Mucosa of descending colon (tissue), 3 donors: Measurements from ENCODE around the gene OTULINL. TPM values are rescaled to one million over a fixed set of nuclear protein-coding genes. Genes with fewer than 3 reads are reported as not detected.

Source experiments
- ATAC-seq: fragments of 200-7000 bp; cut with Tn5 transposase; one replicate; pipeline ENCODE4 v1.9.1; 2020; ENCODE audit warnings: mild to moderate bottlenecking, moderate library complexity
- DNase-seq, 3 donors: peaks; one replicate each; pipeline ENCODE4 v3.0.0-alpha.2; 2020
- H3K36me3 ChIP-seq: fragments of 200-600 bp; one replicate; pipeline ENCODE4 v1.8.0; 2021; ENCODE audit warnings: low read depth, mild to moderate bottlenecking
- H3K4me1 ChIP-seq: fragments of 200-600 bp; one replicate; pipeline ENCODE4 v1.8.0; 2021; ENCODE audit warnings: low read depth, mild to moderate bottlenecking
- H3K4me3 ChIP-seq: fragments of 200-600 bp; one replicate; pipeline ENCODE4 v1.8.0; 2021; ENCODE audit warnings: mild to moderate bottlenecking
- H3K9me3 ChIP-seq: fragments of 200-600 bp; one replicate; pipeline ENCODE4 v1.8.0; 2021; ENCODE audit warnings: mild to moderate bottlenecking
- CTCF ChIP-seq: fragments of 200-600 bp; IDR thresholded peaks from one replicate; pipeline ENCODE4 v1.8.0; 2022; ENCODE audit warnings: antibody characterized with exemption, mild to moderate bottlenecking
- intact Hi-C, 2 donors: fragments of 100-400 bp; cut with DNase I in 1 of 2; cut with micrococcal nuclease in 1 of 2; formaldehyde crosslinking; loops; one replicate each; pipeline versions ENCODE4 v1.11.0 to v1.11.1; 2022; cut with DNase I, micrococcal nuclease
- total RNA-seq, 3 donors: library from RNA; stranded (reverse); fragmentation: NEBNext Ultra II Directional in 2 of 3; extraction: Animal tissue kit (Norgen Biotek cat#: 25700) in 2 of 3; gene quantifications; one replicate each; pipeline versions ENCODE4 v1.2.1 to v1.2.4, GENCODE V29; 2021 to 2023
- donor health status: DM: no; HTN: no; CAD: no; lungs with moderate emphysema.
- donor health status: DM: no; HTN: no; CAD: no.
- donor health status: DM: no; HTN: yes; CAD: no.

The OTULINL gene
- total RNA-seq, 3 donors from 2014 or later = 33.9 to 67.2 (median 60.1) TPM

GRCh38 chr5:14577079-14577725 lies 4.4 kb upstream of the OTULINL start:
- no peak for DNase-seq
- no peaks in the 10 kb centered on the region for H3K9me3 ChIP-seq
- peaks cover 27% of the 10 kb centered on the region for H3K4me1 ChIP-seq
- H3K4me3 ChIP-seq = no peak overlapping the region
- no peak for ATAC-seq
- intact Hi-C loops = no loop called here
- TF ChIP-seq CTCF = no peak
- H3K36me3 ChIP-seq = no peaks in the 10 kb centered on the region

- Histone ChIP-seq H3K4me3 (no peak overlapping the region), H3K4me1 (peaks cover 32% of the 10 kb centered on the region), H3K36me3 (no peaks in the 10 kb centered on the region), H3K9me3 (no peaks in the 10 kb centered on the region)
- intact Hi-C loops = no loop called here
- no peak for TF ChIP-seq CTCF
- DNase-seq = no peak
- ATAC-seq = no peak
These were observed 3.6 kb upstream of the OTULINL start for GRCh38 chr5:14577971-14578370.

- DNase-seq (no peak), ATAC-seq (no peak)
- no peak for TF ChIP-seq CTCF
- intact Hi-C loops = no loop called here
- Histone ChIP-seq H3K4me1 (peaks cover 39% of the 10 kb centered on the region), H3K4me3 (no peak overlapping the region), H3K36me3 (no peaks in the 10 kb centered on the region), H3K9me3 (no peaks in the 10 kb centered on the region)
These were observed 2.3 kb upstream of the OTULINL start for GRCh38 chr5:14579246-14579645.

GRCh38 chr5:14579731-14580397 lies 1.7 kb upstream of the OTULINL start:
- intact Hi-C loops = no loop called here

GRCh38 chr5:14580398-14581034 lies 1.1 kb upstream of the OTULINL start:
- H3K9me3 ChIP-seq = no peaks in the 10 kb centered on the region
- no peak for TF ChIP-seq CTCF
- intact Hi-C loops = no loop called here
- H3K4me3 ChIP-seq = no peak overlapping the region
- DNase-seq (peak in 1 of 3 donors; percentile 73), ATAC-seq (peak; percentile 54)
- H3K4me1 ChIP-seq = peaks cover 29% of the 10 kb centered on the region
- no peaks in the 10 kb centered on the region for H3K36me3 ChIP-seq

More at GRCh38 chr5:14579731-14580397, 1.7 kb upstream of the OTULINL start:
- peaks cover 35% of the 10 kb centered on the region for H3K4me1 ChIP-seq
- no peak for ATAC-seq
- no peak for TF ChIP-seq CTCF
- no peak for DNase-seq
- no peaks in the 10 kb centered on the region for H3K36me3 ChIP-seq
- H3K4me3 ChIP-seq = no peak overlapping the region
- H3K9me3 ChIP-seq = no peaks in the 10 kb centered on the region
